ENCODE results near the gene CHEK2.

GRCh38 chr22:28742562-28742962 is 942 bp upstream of the CHEK2 start:
- TF ChIP-seq CTCF (IDR thresholded peaks at IDR 0.05; ENCODE audit: borderline replicate concordance, extremely low read depth, low read length, poor library complexity, severe bottlenecking) (no peak), EZH2 (IDR thresholded peaks at IDR 0.05; ENCODE audit: borderline replicate concordance, low read depth, low read length, severe bottlenecking) (no peak)

Data from DND-41 (cell line).